Hippocampal formation (tissue), 2 donors: ENCODE data around the gene NDST4.
"Not testable (repeated sequence)": the region's sequence is repeated elsewhere in the genome, so short reads cannot be mapped to it uniquely, and the experiment has no call there.

Experiments used
- DNase-seq, 2 donors: peaks; one replicate each; lab custom pipeline; 2025; lab: John Stamatoyannopoulos, UW

Gene NDST4

DNA sequence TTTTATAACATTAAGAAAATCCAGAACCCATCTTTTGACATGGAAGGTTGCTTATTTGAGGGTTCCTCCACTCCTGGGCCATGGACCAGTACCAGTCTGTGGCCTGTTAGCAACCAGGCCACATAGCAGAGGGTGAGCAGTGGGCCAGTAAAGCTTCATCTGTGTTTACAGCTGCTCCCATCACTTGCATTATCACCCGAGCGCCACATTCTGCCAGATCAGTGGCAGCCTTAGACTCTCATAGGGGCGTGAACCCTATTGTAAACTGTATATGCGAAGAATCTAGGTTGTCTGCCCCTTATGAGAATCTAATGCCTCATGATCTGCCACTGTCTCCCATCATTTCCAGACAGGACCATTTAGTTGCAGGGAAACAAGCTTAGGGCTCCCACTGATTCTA is 58.6 kb downstream of the NDST4 start:
- DNase-seq: no peak

- no peak for DNase-seq
Measured at GRCh38 chr4:115053313-115053712, 60.1 kb downstream of the NDST4 start.

DNA sequence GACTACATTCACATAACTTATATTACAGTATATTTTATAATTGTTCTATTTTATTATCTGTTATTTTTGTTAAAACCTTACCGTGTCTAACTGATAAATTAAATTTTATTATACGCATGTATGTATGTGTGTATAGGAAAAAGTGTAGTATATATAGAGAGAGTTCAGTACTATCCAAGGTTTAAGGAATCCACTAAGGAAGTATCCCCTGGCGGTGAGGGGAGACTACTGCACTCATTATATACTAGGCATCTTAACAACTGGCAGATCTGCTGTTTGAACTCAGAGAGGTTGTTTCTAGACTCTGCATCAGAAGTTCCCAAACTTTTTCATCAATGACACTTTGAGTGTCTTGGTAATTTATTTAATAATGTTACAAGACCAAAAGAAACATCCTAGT is 70.9 kb downstream of the NDST4 start:
- no peak for DNase-seq

- no peak for DNase-seq
Measured at GRCh38 chr4:115030281-115030680, 83.1 kb downstream of the NDST4 start.

DNA sequence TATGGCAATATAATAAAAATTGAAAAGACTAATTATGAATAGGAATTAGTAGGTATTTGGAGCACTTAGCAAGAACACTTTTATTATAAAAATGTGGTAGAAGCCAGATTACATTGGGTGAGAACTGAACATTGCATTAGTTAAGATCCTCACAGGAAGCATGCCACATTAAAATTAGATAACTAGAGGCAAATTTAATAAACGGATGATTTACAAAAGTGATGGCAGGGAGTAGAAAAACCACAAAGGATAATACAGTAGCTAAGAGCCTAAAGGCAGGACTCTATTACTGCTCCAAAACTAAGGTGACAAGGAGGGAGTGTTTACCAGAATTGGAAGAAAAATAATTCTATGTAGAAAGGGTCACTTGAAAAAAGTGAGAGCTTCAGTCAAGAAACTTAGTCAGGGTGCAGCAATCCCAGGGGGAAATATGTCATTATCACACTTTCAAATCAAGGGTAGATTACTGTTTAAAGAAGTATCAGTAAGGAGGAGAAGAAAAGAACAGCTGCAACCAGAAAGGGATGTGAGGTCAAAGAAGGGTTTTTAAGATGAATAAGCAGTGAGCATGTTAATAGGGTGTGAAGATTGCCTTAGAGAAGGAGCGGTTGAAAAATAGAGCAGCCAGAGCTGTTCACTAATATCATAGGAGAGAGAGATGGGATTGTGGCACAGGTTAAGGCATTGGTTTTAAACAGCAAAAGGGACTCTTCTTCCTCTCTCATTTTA is 84.6 kb downstream of the NDST4 start:
- DNase-seq: no peak

GRCh38 chr4:114999880-115000279 is 113.5 kb downstream of the NDST4 start:
- DNase-seq: no peak

DNA sequence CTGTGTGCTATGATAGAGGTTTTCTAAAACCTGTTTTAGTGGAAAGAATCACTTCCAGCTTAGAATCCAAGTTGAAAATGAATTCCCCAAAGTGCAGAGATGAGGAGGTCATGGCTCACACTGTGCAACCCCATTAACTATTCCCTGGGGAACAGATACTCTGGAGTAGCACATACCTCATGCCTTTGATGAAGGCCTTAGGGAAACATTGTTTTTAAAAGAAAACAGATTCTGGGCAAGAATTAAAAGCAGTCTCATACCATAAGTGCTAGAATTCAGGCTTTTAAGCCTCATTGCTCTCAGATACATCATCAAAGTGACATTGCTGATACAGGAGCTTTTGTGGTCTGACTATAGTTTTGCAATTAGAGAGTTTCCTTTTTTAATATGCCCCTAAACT is 115.1 kb downstream of the NDST4 start:
- DNase-seq: no peak

GRCh38 chr4:114997576-114998247 is 115.7 kb downstream of the NDST4 start:
- no peak for DNase-seq

GRCh38 chr4:114986133-114986532 is 127.3 kb downstream of the NDST4 start:
- DNase-seq: no peak

DNA sequence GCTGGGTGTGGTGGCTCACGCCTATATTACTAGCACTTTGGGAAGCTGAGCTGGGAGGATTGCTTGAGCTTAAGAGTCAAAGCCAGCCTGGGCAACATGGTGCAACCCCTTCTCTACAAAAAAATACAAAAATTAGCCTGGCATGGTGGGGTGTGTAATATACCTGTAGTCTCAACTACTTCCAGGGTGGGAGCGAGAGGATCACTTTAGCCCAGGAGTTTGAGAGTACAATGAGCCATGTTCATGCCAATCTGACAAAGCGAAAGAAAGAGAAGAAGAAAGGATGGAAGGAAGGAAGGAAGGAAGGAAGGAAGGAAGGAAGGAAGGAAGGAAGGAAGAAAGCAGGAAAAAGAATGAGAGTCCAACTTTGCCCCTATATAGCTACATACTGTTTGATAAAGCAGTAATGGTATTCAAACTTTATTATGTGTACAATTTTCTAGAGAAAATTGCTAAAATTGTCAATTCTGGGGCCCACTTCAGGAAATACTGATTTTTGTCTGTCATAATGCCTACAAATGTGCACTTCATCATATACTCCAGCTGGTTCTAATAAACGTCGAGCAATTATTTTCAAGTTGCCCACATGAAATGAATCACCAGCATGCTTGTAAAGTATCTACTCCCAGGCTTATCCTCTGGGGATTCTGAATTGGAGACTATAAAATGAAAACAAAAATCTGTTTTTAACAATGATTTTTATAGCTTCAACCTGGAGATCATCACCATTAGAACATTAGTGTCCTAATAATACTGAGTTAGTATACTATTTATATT is 132.3 kb downstream of the NDST4 start:
- DNase-seq: no peak

- not testable (repeated sequence) for DNase-seq
Measured at GRCh38 chr4:114980399-114980798, 133.0 kb downstream of the NDST4 start.

DNA sequence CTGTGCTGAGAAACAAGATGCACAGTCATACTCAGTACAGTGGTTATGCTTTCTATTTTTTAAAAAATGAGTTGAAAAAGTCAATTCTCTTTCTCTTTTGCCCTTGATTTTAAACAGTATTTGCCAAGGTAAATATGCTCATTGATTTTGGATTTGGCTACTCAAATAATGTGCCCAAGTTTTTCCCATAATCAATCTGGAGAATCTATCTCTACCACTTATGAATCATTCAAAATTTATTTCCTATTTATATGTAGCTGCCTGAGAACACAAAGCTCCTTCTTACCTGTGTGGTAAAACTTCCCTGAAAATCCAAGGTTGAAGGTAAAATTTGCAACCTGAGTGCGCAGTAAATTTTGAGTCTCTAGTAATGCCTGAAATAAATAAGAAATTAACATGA is 136.5 kb downstream of the NDST4 start:
- DNase-seq: no peak

DNA sequence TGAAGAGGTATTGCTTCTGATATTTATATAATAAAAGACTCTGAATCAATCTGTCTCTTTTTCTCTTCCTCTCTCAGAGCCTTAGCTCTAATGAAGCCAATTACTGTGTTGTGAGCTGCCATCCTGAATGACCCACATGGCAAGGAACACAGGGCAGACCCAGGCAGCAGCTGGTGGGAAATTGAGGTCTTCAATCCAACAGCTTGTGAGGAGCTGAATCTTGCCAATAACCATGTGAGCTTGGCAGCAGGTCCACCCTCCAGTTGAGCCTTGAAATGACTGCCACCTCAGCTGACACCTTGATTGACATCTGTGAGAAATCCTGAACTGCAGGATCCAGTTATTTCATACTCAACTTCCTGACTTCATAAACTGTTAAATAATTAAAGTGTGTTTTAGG is 149.4 kb downstream of the NDST4 start:
- DNase-seq: no peak

- DNase-seq: no peak
Measured at GRCh38 chr4:114945616-114946015, 167.8 kb downstream of the NDST4 start.

GRCh38 chr4:114941503-114941902 is 171.9 kb downstream of the NDST4 start:
- no peak for DNase-seq

DNA sequence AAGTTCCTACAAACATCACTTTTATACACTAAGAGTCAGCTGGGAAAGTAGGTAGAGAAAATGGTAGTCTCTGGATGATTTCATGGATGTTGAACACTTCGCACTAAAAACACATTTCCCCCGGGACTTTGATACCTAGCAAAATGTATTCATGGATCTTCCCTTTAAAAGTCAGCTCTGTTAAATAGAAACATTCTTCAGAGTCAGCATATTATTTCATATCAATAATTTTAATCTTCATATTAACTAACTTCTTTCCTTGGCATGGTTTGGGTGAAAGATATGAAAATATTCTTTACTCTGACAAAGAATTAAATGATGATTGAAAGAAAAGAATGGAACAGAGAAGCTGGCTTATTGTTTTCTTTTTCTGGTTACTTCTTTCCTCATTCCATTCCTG is 185.5 kb downstream of the NDST4 start:
- DNase-seq: no peak

- DNase-seq: peak in 1 of 2 donors; percentile 56
Measured at GRCh38 chr4:114926583-114926982, 186.8 kb downstream of the NDST4 start.

GRCh38 chr4:114924311-114924710 is 189.1 kb downstream of the NDST4 start:
- no peak for DNase-seq

DNA sequence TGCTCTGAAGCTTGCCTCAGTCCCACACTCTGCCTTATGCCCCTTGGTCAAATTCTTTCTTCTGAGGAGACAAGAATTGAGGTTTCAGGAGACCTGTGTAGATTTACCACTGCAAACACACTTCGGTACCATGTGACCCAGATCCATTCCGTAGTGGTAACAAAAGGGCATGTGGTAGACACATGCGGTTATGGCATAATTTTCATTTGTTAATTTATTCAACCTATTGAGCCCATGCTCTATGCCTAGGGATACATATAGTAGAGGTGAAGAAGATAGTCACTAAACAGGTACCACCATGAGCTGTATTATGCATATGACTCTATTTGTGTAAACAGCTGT is 190.9 kb downstream of the NDST4 start:
- DNase-seq: no peak

DNA sequence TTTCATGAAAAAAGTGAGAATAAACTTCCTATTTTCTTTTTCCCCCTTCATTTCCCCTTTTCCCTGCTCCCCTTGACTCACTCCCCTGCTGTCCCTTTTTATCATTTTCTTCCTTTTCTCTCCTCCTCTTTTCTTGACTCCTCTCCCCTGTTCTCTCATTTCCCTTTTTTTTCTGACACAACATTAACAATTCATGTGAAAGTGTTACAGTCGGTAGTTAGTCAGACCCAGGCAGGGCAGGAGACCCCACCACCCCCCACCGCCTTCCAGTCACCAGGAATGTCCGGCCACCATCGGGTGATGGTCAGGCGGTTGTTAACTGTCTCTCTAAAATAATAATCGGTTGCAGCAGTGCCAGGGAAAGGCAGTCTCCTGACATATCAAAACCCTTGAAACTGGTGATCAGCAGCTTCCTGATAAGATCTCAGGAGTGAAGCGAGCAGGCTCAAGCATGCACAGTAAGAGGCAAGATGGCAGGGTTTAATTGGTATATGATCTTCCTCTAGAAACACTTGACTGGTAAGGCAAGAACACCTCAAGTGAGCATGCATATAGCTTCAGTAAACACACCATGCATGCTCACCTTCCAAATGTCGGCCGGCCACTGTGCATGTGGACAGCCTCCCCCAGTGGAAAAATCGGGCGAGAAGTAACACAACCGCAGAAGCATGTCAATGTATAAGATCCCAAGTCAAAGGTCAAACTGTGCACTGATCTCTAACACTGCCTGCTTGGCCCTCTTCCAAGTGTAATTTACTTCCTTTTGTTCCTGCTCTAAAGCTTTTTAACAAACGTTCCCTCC is 191.4 kb downstream of the NDST4 start:
- DNase-seq: no peak

- DNase-seq: no peak
Measured at GRCh38 chr4:114921191-114921590, 192.2 kb downstream of the NDST4 start.

DNA sequence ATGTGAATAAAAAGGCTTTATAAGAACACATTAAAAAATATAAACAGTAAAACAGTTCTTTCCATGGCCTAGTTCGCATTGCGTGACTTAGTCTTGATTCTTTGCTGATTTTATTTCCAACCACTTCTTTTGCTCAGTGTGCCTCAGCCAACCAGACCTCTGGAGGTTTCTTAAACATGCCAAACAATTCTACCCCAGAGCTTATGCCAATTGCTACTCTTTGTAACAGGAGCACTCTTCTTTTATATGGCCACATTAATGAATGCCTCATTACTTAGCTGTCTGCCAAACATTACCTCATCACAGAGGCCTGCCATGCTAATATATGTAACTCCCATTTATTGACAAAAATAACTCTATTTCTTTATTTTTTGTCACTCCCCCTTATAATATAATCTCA is 202.3 kb downstream of the NDST4 start:
- DNase-seq: peak in 1 of 2 donors; percentile 4
